ENCODE data around the gene BHLHE23. TPM values are rescaled to one million over a fixed set of nuclear protein-coding genes. Genes with fewer than 3 reads are reported as not detected.

Gene BHLHE23
- polyA plus RNA-seq (2013, experiment 1 of 2) = not detected
- polyA plus RNA-seq (2013, experiment 2 of 2) = not detected

DNA sequence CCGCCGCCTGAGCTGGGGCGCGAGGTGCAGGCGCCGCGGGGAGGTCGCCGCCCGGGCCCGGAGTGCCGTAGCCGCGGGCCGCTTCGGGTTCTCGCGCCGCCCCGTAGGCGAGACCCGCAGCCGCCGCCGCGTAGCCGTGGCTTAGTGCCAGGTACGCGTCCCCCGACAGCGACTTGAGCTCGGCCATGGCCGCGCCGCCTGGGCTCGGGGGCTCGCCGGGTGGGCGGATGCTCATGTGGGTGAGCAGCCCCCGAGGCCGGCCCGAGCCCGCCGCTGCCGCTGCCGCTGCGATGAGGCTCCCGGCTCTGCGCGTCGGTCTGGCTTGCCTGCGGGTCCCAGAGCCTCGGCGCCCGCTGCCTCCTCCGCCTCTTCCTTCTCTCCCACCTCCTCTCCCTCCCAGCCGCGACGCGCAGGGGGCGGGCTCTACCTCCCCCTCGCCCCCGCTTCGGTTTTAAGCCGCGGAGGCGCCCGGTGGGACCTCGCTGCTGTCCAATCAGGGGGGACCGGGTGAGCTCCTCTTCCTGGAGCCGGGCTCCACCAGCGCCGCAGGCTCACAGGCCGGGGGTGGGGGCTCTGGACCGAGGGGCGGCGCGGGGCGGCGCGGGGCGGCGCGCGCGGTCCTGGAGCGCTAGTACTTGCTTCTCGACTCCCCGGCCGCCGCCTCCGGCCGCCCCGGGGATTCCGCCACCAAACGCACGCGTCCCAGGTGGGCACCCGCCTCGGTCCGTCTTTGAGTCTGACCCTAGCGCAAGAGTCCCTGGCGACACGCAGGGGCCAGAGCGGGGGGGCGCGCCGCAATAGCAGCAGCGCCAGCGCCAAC is at the start of gene BHLHE23:
TSS of gene BHLHE23 (minus strand) at position 425 of the 820 bp plus-strand sequence. CDS start at position 235, 190 bp downstream.
- Histone ChIP-seq H2AK5ac (ENCODE audit: low read length, severe bottlenecking) (no peak within 1 kb of the TSS), H3K79me1 (replicated peaks; ENCODE audit: low read length, poor library complexity, severe bottlenecking) (no peaks in the 10 kb centered on the region), H3K27me3 (ENCODE audit: control insufficient read depth in 1 of 2, insufficient read depth in 1 of 2, low read length in 2 of 2) (peaks cover 83 to 93% of the 10 kb centered on the region in 2 experiments), H3K9ac (ENCODE audit: low read length) (no peak within 1 kb of the TSS), H3K9me3 (ENCODE audit: control insufficient read depth, low read length) (no peaks in the 10 kb centered on the region), H3K18ac (ENCODE audit: low read depth in 1 of 2, low read length in 2 of 2) (no peak within 1 kb of the TSS), H3K14ac (ENCODE audit: low read length in 2 of 2) (no peak within 1 kb of the TSS), H3K36me3 (ENCODE audit: control insufficient read depth in 1 of 2, insufficient read depth in 2 of 2, low read depth in 1 of 2, low read length in 2 of 2) (peaks cover 0 to 3% of the 10 kb centered on the region in 2 experiments), H2BK120ac (ENCODE audit: low read depth, low read length) (no peak within 1 kb of the TSS), H2BK15ac (ENCODE audit: low read depth, poor library complexity, severe bottlenecking) (no peak within 1 kb of the TSS), H3K4me2 (ENCODE audit: low read length, poor library complexity, severe bottlenecking) (peak within 1 kb of the TSS; percentile 18), H2BK12ac (ENCODE audit: low read length in 2 of 2) (no peak within 1 kb of the TSS), H3K4me3 (ENCODE audit: insufficient read depth in 1 of 2, low read depth in 1 of 2, low read length in 2 of 2) (peak within 1 kb of the TSS in 1 of 2 experiments; percentile 22), H2AFZ (ENCODE audit: low read depth, low read length) (no peak within 1 kb of the TSS), H4K8ac (ENCODE audit: low read length) (no peak within 1 kb of the TSS), H3K27ac (ENCODE audit: low read length, poor library complexity, severe bottlenecking) (no peak within 1 kb of the TSS), H3K4me1 (ENCODE audit: control insufficient read depth, insufficient read depth, low read depth, low read length) (peaks cover 38% of the 10 kb centered on the region), H3K4ac (ENCODE audit: low read depth in 1 of 2, low read length in 2 of 2) (no peak within 1 kb of the TSS), H2BK5ac (ENCODE audit: low read depth, low read length, poor library complexity, severe bottlenecking) (no peak within 1 kb of the TSS), H4K91ac (ENCODE audit: low read length) (peak within 1 kb of the TSS; percentile 50), H3K23ac (ENCODE audit: low read length in 2 of 2) (peak within 1 kb of the TSS in 1 of 2 experiments; percentile 50)
- WGBS = 3% methylated on average over 74 of the region's 110 CpGs
- no peak for DNase-seq

GRCh38 chr20:63055575-63056235 is 48.9 kb upstream of the BHLHE23 start:
- H3K9me3 ChIP-seq (ENCODE audit: control insufficient read depth, low read length) = no peaks in the 10 kb centered on the region
- H2BK15ac ChIP-seq (ENCODE audit: low read depth, poor library complexity, severe bottlenecking) = no peak overlapping the region
- 75% methylated on average over 13 of the region's 15 CpGs for WGBS
- H3K27me3 ChIP-seq (ENCODE audit: control insufficient read depth in 1 of 2, insufficient read depth in 1 of 2, low read length in 2 of 2) = peaks cover 40 to 73% of the 10 kb centered on the region in 2 experiments
- no peak overlapping the region for H3K4ac ChIP-seq (ENCODE audit: low read depth in 1 of 2, low read length in 2 of 2)
- no peak overlapping the region for H3K27ac ChIP-seq (ENCODE audit: low read length, poor library complexity, severe bottlenecking)
- H3K4me1 ChIP-seq (ENCODE audit: control insufficient read depth, insufficient read depth, low read depth, low read length) = peaks cover 10% of the 10 kb centered on the region
- H2BK5ac ChIP-seq (ENCODE audit: low read depth, low read length, poor library complexity, severe bottlenecking) = no peak overlapping the region
- H3K4me3 ChIP-seq (ENCODE audit: insufficient read depth in 1 of 2, low read depth in 1 of 2, low read length in 2 of 2) = no peak overlapping the region
- H3K4me2 ChIP-seq (ENCODE audit: low read length, poor library complexity, severe bottlenecking) = no peak overlapping the region
- no peak overlapping the region for H3K9ac ChIP-seq (ENCODE audit: low read length)
- H2BK12ac ChIP-seq (ENCODE audit: low read length in 2 of 2) = no peak overlapping the region
- H3K18ac ChIP-seq (ENCODE audit: low read depth in 1 of 2, low read length in 2 of 2) = no peak overlapping the region
- H4K91ac ChIP-seq (ENCODE audit: low read length) = no peak overlapping the region
- H3K14ac ChIP-seq (ENCODE audit: low read length in 2 of 2) = no peak overlapping the region
- H4K8ac ChIP-seq (ENCODE audit: low read length) = no peak overlapping the region
- no peak for DNase-seq
- no peak overlapping the region for H2AK5ac ChIP-seq (ENCODE audit: low read length, severe bottlenecking)
- H3K23ac ChIP-seq (ENCODE audit: low read length in 2 of 2) = no peak overlapping the region
- no peaks in the 10 kb centered on the region for H3K79me1 ChIP-seq (replicated peaks; ENCODE audit: low read length, poor library complexity, severe bottlenecking)
- H2BK120ac ChIP-seq (ENCODE audit: low read depth, low read length) = no peak overlapping the region
- H2AFZ ChIP-seq (ENCODE audit: low read depth, low read length) = no peak overlapping the region
- no peaks in the 10 kb centered on the region for H3K36me3 ChIP-seq (ENCODE audit: control insufficient read depth in 1 of 2, insufficient read depth in 2 of 2, low read depth in 1 of 2, low read length in 2 of 2)

DNA sequence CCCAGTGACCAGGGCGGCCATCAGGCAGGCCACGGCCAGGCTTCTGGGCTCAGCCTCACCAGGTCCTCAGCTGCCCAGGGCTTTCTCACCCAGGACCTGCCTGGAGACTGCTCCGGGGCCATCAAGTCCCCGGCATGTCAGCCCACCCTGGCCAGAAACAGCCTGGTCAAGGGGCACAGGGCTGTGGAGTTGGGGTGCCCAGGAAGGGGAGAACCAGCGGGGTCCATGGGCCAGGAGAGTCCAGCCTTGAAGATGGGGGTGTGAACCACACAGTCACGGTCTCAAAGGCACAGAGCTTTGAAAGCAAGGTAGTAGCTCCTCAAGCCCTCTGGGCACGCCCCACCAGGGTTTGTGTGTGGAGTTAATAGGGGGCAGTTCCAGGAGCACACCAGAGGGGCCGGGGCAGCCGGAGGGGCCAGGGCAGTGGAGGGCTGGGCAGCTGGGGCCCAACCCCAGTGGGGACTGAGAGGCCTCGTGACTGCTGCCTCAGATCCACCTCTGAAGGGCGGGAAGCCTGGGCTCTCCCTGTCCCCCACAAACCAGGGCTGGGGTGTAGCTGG is 48.0 kb upstream of the BHLHE23 start:
- H3K36me3 ChIP-seq (ENCODE audit: control insufficient read depth in 1 of 2, insufficient read depth in 2 of 2, low read depth in 1 of 2, low read length in 2 of 2) = no peaks in the 10 kb centered on the region
- no peak overlapping the region for H3K4me2 ChIP-seq (ENCODE audit: low read length, poor library complexity, severe bottlenecking)
- peaks cover 5% of the 10 kb centered on the region for H3K4me1 ChIP-seq (ENCODE audit: control insufficient read depth, insufficient read depth, low read depth, low read length)
- WGBS = 72% methylated on average over 11 of the region's 11 CpGs
- H3K4me3 ChIP-seq (ENCODE audit: insufficient read depth in 1 of 2, low read depth in 1 of 2, low read length in 2 of 2) = no peak overlapping the region
- no peak overlapping the region for H2BK15ac ChIP-seq (ENCODE audit: low read depth, poor library complexity, severe bottlenecking)
- no peak overlapping the region for H3K14ac ChIP-seq (ENCODE audit: low read length in 2 of 2)
- H3K18ac ChIP-seq (ENCODE audit: low read depth in 1 of 2, low read length in 2 of 2) = no peak overlapping the region
- H3K9me3 ChIP-seq (ENCODE audit: control insufficient read depth, low read length) = no peaks in the 10 kb centered on the region
- H3K4ac ChIP-seq (ENCODE audit: low read depth in 1 of 2, low read length in 2 of 2) = no peak overlapping the region
- DNase-seq = no peak
- no peak overlapping the region for H3K23ac ChIP-seq (ENCODE audit: low read length in 2 of 2)
- H2BK120ac ChIP-seq (ENCODE audit: low read depth, low read length) = no peak overlapping the region
- H3K27me3 ChIP-seq (ENCODE audit: control insufficient read depth in 1 of 2, insufficient read depth in 1 of 2, low read length in 2 of 2) = peaks cover 39 to 73% of the 10 kb centered on the region in 2 experiments
- H2AK5ac ChIP-seq (ENCODE audit: low read length, severe bottlenecking) = no peak overlapping the region
- no peak overlapping the region for H4K91ac ChIP-seq (ENCODE audit: low read length)
- no peak overlapping the region for H2BK12ac ChIP-seq (ENCODE audit: low read length in 2 of 2)
- H3K79me1 ChIP-seq (replicated peaks; ENCODE audit: low read length, poor library complexity, severe bottlenecking) = no peaks in the 10 kb centered on the region
- H2AFZ ChIP-seq (ENCODE audit: low read depth, low read length) = no peak overlapping the region
- H4K8ac ChIP-seq (ENCODE audit: low read length) = no peak overlapping the region
- H3K9ac ChIP-seq (ENCODE audit: low read length) = no peak overlapping the region
- H2BK5ac ChIP-seq (ENCODE audit: low read depth, low read length, poor library complexity, severe bottlenecking) = no peak overlapping the region
- H3K27ac ChIP-seq (ENCODE audit: low read length, poor library complexity, severe bottlenecking) = no peak overlapping the region

GRCh38 chr20:63054103-63054474 is 47.3 kb upstream of the BHLHE23 start:
- Histone ChIP-seq H3K79me1 (replicated peaks; ENCODE audit: low read length, poor library complexity, severe bottlenecking) (no peaks in the 10 kb centered on the region), H2BK5ac (ENCODE audit: low read depth, low read length, poor library complexity, severe bottlenecking) (no peak overlapping the region), H2BK15ac (ENCODE audit: low read depth, poor library complexity, severe bottlenecking) (no peak overlapping the region), H3K4me1 (ENCODE audit: control insufficient read depth, insufficient read depth, low read depth, low read length) (peaks cover 5% of the 10 kb centered on the region), H3K27me3 (ENCODE audit: control insufficient read depth in 1 of 2, insufficient read depth in 1 of 2, low read length in 2 of 2) (peaks cover 36 to 68% of the 10 kb centered on the region in 2 experiments), H4K8ac (ENCODE audit: low read length) (no peak overlapping the region), H2AK5ac (ENCODE audit: low read length, severe bottlenecking) (no peak overlapping the region), H3K36me3 (ENCODE audit: control insufficient read depth in 1 of 2, insufficient read depth in 2 of 2, low read depth in 1 of 2, low read length in 2 of 2) (no peaks in the 10 kb centered on the region), H3K9ac (ENCODE audit: low read length) (no peak overlapping the region), H3K18ac (ENCODE audit: low read depth in 1 of 2, low read length in 2 of 2) (no peak overlapping the region), H3K23ac (ENCODE audit: low read length in 2 of 2) (no peak overlapping the region), H2AFZ (ENCODE audit: low read depth, low read length) (no peak overlapping the region), H2BK12ac (ENCODE audit: low read length in 2 of 2) (no peak overlapping the region), H3K4me2 (ENCODE audit: low read length, poor library complexity, severe bottlenecking) (no peak overlapping the region), H3K4ac (ENCODE audit: low read depth in 1 of 2, low read length in 2 of 2) (no peak overlapping the region), H3K4me3 (ENCODE audit: insufficient read depth in 1 of 2, low read depth in 1 of 2, low read length in 2 of 2) (no peak overlapping the region), H3K27ac (ENCODE audit: low read length, poor library complexity, severe bottlenecking) (no peak overlapping the region), H3K9me3 (ENCODE audit: control insufficient read depth, low read length) (no peaks in the 10 kb centered on the region), H3K14ac (ENCODE audit: low read length in 2 of 2) (no peak overlapping the region), H2BK120ac (ENCODE audit: low read depth, low read length) (no peak overlapping the region), H4K91ac (ENCODE audit: low read length) (no peak overlapping the region)
- WGBS = 89% methylated on average over 12 of the region's 12 CpGs
- DNase-seq = no peak
